Fibroblast of skin of right quadriceps (primary cell): Measurements from ENCODE around the gene SMC6.

Experiments used
- DNase-seq: peaks from one replicate; pipeline ENCODE4 v3.0.0-alpha.2; 2013

SMC6 gene

GRCh38 chr2:17710547-17711248 is 42.9 kb downstream of the SMC6 start:
- no peak for DNase-seq

GRCh38 chr2:17709897-17710296 is 43.7 kb downstream of the SMC6 start:
- DNase-seq = no peak

- no peak for DNase-seq
Measured at GRCh38 chr2:17708501-17708900, 45.1 kb downstream of the SMC6 start.

GRCh38 chr2:17706845-17707244 is 46.8 kb downstream of the SMC6 start:
- DNase-seq = no peak

- no peak for DNase-seq
Measured at GRCh38 chr2:17690776-17691175, 62.8 kb downstream of the SMC6 start.

- no peak for DNase-seq
Measured at GRCh38 chr2:17689010-17689409, 64.6 kb downstream of the SMC6 start.

GRCh38 chr2:17688600-17688999 is 65.0 kb downstream of the SMC6 start:
- DNase-seq = no peak

- no peak for DNase-seq
Measured at GRCh38 chr2:17683981-17684380, 69.6 kb downstream of the SMC6 start.

- no peak for DNase-seq
Measured at GRCh38 chr2:17682098-17682857, 71.3 kb downstream of the SMC6 start.

- DNase-seq = peak; percentile 4
Measured at GRCh38 chr2:17680119-17680518, 73.5 kb downstream of the SMC6 start.

GRCh38 chr2:17674817-17675216 is 78.8 kb downstream of the SMC6 start:
- no peak for DNase-seq

GRCh38 chr2:17672583-17673317 is 80.9 kb downstream of the SMC6 start:
- DNase-seq = peak; percentile 64

GRCh38 chr2:17667898-17668297 is 85.7 kb downstream of the SMC6 start:
- DNase-seq = no peak

- no peak for DNase-seq
Measured at GRCh38 chr2:17664534-17664933, 89.1 kb downstream of the SMC6 start.

GRCh38 chr2:17662723-17663122 is 90.9 kb downstream of the SMC6 start:
- no peak for DNase-seq

GRCh38 chr2:17661460-17661859 is 92.2 kb downstream of the SMC6 start:
- DNase-seq = no peak

- no peak for DNase-seq
Measured at GRCh38 chr2:17660219-17660618, 93.4 kb downstream of the SMC6 start.

- DNase-seq = peak; percentile 64
Measured at GRCh38 chr2:17658251-17658843, 95.3 kb downstream of the SMC6 start.

- no peak for DNase-seq
Measured at GRCh38 chr2:17657759-17658158, 95.9 kb downstream of the SMC6 start.

GRCh38 chr2:17652681-17653394 is 100.8 kb downstream of the SMC6 start:
- DNase-seq = no peak

GRCh38 chr2:17649026-17649425 is 104.6 kb downstream of the SMC6 start:
- DNase-seq = no peak

- DNase-seq = no peak
Measured at GRCh38 chr2:17648581-17648980, 105.0 kb downstream of the SMC6 start.
